ENCODE data around the gene IRF2.

DNA sequence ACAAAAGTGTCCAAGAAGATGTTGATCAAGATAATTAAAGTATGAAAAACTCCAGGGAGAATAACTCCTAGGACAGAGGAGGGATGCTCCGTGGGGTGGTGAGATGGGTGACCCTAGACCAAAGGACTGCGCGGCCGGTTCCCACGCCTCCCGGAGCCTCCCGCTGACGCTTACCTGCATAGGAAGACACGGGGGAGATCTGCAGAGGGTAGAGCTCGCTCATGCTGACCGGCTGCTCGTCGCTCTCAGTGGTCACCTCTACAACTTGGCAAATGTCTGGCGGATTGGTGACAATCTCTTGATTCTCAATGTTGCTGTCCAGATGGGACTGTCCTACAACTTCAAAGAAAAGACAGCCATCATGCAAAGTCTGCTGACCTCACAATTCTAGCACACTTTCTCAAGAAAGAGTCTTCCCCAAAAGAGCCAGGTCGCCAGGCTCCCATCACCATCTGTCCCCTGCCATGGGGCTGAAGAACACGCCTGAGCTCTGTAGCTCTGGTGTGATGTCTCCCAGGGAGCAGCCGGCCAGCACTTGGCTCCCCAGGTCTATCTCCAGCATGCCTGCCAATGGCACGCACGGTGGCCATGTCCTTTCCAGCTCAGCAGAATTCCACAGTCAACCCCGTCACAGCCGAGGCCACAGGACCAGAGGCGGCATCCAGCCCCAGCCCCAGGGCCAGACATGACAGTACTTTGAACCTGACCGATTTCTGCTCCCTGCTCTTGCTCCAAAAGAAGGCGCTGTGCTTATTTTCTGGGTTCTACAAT, 75.4 kb downstream of the IRF2 start:
- TF ChIP-seq POLR2A (IDR thresholded peaks at IDR 0.05; ENCODE audit: control extremely low read depth in 1 of 2, low read depth in 2 of 2, low read length in 2 of 2) (no peak), RAD21 (IDR thresholded peaks at IDR 0.05 in 1 of 2, conservative IDR thresholded peaks at IDR 0.05 in 1 of 2; ENCODE audit: low read depth in 2 of 2, low read length in 2 of 2) (no peak), MAFK (IDR thresholded peaks at IDR 0.05; ENCODE audit: low read depth, low read length) (no peak), SIN3A (conservative IDR thresholded peaks at IDR 0.05 in 1 of 2, IDR thresholded peaks at IDR 0.05 in 1 of 2; ENCODE audit: low read depth in 1 of 2, low read length in 2 of 2) (no peak), CTCF (IDR thresholded peaks at IDR 0.05; ENCODE audit: control extremely low read depth in 1 of 3, insufficient read depth in 1 of 3, low read depth in 1 of 3, low read length in 3 of 3) (no peak), MAX (IDR thresholded peaks at IDR 0.05) (no peak), KDM1A (IDR thresholded peaks at IDR 0.05; ENCODE audit: borderline replicate concordance, low read length) (no peak), USF2 (IDR thresholded peaks at IDR 0.05; ENCODE audit: low read length) (no peak), EZH2 (IDR thresholded peaks at IDR 0.05; ENCODE audit: low read depth, low read length, severe bottlenecking) (no peak), SP2 (IDR thresholded peaks at IDR 0.05; ENCODE audit: low read length) (no peak), CHD2 (IDR thresholded peaks at IDR 0.05; ENCODE audit: low read length) (no peak)
